DND-41 (cell line): ENCODE measurements around the gene TRIM33.
"Not testable (repeated sequence)": the region's sequence is repeated elsewhere in the genome, so short reads cannot be mapped to it uniquely, and the experiment has no call there.

ENCODE experiments used
- EZH2 ChIP-seq: IDR thresholded peaks from 3 replicates; pipeline ENCODE4 v1.6.1; 2012; ENCODE audit warnings: borderline replicate concordance, low read depth, mild to moderate bottlenecking, moderate library complexity, low read length, inconsistent platforms; ENCODE audit not compliant: severe bottlenecking
- TF ChIP-seq, protein P1 (sequence below): IDR thresholded peaks from 2 replicates; pipeline ENCODE4 v1.5.1; 2012; ENCODE audit warnings: borderline replicate concordance, low read length, moderate library complexity, mild to moderate bottlenecking; ENCODE audit not compliant: poor library complexity, severe bottlenecking; ENCODE audit errors: extremely low read depth

DNA sequence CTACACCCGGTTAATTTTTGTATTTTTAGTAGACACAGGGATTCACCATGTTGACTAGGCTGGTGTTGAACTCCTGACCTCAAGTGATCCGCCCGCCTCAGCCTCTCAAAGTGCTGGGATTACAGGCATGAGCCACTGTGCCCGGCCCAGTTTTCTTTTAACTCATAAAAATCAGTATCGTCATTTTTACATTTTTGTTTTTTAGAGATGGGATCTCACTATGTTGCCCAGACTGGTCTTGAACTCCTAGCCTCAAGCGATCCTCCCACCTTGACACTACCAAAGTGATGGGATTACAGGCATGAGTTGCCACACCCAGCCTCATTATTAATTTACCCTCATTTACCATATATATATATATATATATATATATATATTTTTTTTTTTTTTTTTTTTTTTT is 123.4 kb downstream of the TRIM33 start:
- TF ChIP-seq, protein P1, sequence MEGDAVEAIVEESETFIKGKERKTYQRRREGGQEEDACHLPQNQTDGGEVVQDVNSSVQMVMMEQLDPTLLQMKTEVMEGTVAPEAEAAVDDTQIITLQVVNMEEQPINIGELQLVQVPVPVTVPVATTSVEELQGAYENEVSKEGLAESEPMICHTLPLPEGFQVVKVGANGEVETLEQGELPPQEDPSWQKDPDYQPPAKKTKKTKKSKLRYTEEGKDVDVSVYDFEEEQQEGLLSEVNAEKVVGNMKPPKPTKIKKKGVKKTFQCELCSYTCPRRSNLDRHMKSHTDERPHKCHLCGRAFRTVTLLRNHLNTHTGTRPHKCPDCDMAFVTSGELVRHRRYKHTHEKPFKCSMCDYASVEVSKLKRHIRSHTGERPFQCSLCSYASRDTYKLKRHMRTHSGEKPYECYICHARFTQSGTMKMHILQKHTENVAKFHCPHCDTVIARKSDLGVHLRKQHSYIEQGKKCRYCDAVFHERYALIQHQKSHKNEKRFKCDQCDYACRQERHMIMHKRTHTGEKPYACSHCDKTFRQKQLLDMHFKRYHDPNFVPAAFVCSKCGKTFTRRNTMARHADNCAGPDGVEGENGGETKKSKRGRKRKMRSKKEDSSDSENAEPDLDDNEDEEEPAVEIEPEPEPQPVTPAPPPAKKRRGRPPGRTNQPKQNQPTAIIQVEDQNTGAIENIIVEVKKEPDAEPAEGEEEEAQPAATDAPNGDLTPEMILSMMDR, result not testable (repeated sequence)
- TF ChIP-seq EZH2, result not testable (repeated sequence)
